AG04449 (cell line): Measurements from ENCODE around the gene RHCG.
"Not testable (repeated sequence)": the region's sequence is repeated elsewhere in the genome, so short reads cannot be mapped to it uniquely, and the experiment has no call there.

Source experiments
- CTCF ChIA-PET: fragments of 350-600 bp; formaldehyde crosslinking; extraction: SDS; loops from one replicate; lab custom pipeline; 2021; ENCODE audit warnings: antibody characterized with exemption; lab: Yijun Ruan, JAX
- POLR2A ChIA-PET: fragments of 400-600, 350-600 bp; formaldehyde crosslinking; extraction: SDS; loops from one replicate; lab custom pipeline; 2020; ENCODE audit warnings: antibody characterized with exemption, inconsistent platforms; lab: Yijun Ruan, JAX
- DNase-seq: peaks from one replicate; pipeline ENCODE4 v3.0.0-alpha.2; 2010; ENCODE audit warnings: low read depth, low spot score
- H3K4me3 ChIP-seq: 2 replicates; pipeline ENCODE4 v1.5.1; 2011; ENCODE audit warnings: low read depth, mild to moderate bottlenecking, control low read depth, low read length
- TF ChIP-seq, protein P1 (sequence below): IDR thresholded peaks from one replicate; pipeline ENCODE4 v1.5.1; 2011; ENCODE audit warnings: mild to moderate bottlenecking, moderate library complexity, low read length, control low read depth, inconsistent platforms; ENCODE audit not compliant: insufficient read depth; ENCODE audit errors: missing control alignments

The RHCG gene

DNA sequence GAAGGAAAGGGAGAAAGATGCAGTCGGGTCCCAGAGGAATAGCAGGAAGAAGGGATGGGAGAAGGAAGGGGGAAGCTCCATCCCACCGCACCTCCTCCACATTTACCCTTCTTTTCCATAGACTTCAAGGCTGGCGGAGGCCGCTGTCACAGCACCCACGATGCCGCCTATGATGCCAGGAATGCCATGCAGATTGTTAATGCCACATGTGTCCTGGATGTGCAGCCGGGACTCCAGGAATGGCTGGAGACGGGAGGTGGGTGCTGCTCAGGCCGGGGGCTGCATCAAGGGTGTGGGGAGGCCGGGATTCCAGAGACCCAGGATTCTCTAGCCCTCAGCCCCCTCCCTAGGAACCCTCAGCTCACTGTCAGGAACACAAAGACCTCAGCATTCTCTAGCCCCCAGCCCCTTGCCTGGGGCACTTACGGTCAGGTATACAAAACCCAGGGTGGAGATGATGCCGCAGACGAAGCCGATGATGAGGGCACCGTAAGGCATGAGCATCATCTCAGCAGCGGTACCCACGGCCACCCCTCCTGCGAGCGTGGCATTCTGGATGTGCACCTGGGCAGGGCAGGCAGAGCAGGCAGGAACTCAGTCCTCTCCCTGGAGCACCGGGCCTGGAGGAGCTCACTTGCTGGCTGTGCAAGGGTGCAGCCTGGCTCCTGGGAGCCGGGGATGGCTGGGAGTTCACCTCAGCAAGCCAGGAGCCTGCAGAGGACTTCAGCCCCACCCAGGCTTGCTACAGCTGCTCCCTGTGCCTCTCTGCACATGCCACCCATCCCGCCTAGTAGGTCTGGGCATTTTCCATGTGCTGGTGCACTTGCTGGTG lies 18.8 kb downstream of the RHCG start:
- no peak for DNase-seq
- CTCF ChIA-PET, result interaction anchor here (1.0 to 5.4 kb wide), 4 partner anchors 23 to 120 kb away, joined by 3 to 57 read pairs (median 4); no protein-coding TSS in a partner anchor

DNA sequence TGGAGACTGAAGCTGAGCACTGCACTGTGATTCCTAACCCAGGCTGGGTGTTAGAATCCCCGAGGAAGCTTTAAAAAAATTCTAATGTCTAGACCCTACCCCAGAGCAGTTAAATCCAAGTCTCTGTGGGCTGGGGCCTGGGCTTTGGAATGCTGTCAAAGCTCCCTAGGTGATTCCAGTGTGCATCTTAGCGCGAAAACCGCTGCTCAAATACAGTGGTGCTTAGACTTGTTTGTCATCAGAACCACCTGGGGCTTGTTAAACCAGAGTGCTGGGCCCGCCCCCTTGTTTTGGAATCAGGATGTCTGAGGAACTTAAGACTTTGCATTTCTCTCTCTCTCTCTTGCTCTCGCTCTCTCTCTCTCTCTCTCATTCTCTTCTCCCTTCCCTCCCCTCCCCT lies 20.7 kb downstream of the RHCG start:
- ChIA-PET CTCF (interaction anchor here (0.7 to 5.4 kb wide), 6 partner anchors 9 to 118 kb away, joined by 3 to 57 read pairs (median 5); no protein-coding TSS in a partner anchor), POLR2A (no interaction called here)
- TF ChIP-seq, protein P1, sequence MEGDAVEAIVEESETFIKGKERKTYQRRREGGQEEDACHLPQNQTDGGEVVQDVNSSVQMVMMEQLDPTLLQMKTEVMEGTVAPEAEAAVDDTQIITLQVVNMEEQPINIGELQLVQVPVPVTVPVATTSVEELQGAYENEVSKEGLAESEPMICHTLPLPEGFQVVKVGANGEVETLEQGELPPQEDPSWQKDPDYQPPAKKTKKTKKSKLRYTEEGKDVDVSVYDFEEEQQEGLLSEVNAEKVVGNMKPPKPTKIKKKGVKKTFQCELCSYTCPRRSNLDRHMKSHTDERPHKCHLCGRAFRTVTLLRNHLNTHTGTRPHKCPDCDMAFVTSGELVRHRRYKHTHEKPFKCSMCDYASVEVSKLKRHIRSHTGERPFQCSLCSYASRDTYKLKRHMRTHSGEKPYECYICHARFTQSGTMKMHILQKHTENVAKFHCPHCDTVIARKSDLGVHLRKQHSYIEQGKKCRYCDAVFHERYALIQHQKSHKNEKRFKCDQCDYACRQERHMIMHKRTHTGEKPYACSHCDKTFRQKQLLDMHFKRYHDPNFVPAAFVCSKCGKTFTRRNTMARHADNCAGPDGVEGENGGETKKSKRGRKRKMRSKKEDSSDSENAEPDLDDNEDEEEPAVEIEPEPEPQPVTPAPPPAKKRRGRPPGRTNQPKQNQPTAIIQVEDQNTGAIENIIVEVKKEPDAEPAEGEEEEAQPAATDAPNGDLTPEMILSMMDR, result no peak
- no peak overlapping the region for H3K4me3 ChIP-seq
- no peak for DNase-seq

More for the DNA sequence above, 18.8 kb downstream of the RHCG start:
- POLR2A ChIA-PET, result no interaction called here
- TF ChIP-seq, protein P1, result no peak
- H3K4me3 ChIP-seq, result no peak overlapping the region

DNA sequence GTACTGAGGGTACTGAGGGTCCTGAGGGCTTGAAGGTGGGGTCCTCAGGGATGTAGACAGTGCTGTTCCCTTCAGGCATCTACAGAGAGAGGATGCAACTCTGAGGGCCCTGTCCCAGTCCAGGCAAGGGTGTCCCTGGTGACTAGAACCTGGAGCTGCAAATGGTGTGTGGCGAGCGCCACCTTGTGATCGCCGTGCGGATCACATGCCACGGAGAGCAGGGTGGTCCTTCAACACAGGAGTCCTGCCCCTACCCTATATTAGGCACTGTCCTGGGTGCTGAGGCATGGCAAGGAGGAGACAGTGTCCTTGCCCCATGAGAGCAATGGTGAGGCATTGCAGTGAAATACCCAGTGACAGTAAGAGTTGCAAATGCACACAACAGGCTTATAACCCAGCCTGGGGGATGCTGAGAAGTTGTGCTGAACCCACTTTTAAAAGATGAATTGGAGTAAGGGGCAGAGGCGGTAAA lies 23.6 kb downstream of the RHCG start:
- ChIA-PET CTCF (interaction anchor here (0.6 to 5.2 kb wide), 22 partner anchors 9 to 266 kb away, joined by 3 to 156 read pairs (median 5); no protein-coding TSS in a partner anchor), POLR2A (interaction anchor here (1.0 kb wide), 1 partner anchor 114 kb away, joined by 3 read pairs; no protein-coding TSS in a partner anchor)
- TF ChIP-seq, protein P1, result peak; percentile 88
- no peak overlapping the region for H3K4me3 ChIP-seq
- no peak for DNase-seq

DNA sequence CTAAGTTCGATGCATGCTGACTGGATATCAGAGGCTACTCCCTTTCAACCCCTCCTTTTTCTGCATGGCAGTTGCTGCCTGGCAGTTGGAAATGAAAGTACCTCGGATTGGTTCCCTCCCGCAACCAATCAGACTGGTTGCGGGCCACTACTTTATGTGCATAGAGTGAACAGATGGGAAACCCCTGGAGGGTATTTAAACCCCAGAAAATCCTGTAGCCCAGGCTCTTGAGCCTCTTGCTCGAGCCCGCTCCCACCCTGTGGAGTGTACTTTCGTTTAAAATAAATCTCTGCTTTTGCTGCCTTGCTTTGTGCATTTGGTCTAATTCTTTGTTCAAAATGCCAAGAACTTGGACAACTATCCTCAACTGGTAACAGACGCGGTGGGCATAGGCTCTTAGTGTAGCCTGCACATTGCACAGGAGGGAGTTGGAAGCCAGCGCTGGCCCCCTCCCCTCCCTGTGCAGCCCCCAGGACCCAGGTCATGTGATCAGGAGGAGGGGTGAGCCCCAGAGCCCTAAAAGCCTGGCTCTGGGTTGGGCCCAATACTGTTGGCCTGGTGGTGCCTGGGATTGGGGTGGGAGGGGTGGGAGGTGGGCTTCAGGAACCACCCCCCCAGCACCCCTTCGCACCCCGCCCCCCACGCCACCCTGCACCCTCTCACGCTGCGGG lies 26.8 kb downstream of the RHCG start:
- no peak for DNase-seq
- CTCF ChIA-PET, result interaction anchor here (4.1 to 5.2 kb wide), 2 partner anchors 13 to 112 kb away, joined by 26 to 156 read pairs; no protein-coding TSS in a partner anchor

DNA sequence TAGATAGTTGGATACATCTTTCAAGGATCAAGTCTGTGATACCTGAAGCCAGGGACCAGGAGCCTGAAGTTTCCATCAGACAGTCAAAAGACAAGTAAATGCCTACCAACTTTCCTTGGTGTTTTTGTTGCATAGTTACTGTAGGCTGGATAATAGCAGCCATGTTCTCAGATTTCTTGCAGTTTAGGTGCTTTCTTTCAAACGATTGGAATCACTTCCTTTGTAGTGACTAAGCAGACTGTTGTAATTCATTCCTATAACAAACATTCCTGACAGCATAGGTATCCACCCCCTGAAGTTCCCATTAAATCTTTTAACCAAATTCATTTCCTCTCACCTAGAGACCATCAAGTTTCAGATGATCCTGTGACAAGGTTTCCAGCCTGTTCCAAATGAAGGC lies 27.6 kb downstream of the RHCG start:
- CTCF ChIA-PET, result interaction anchor here (1.0 kb wide), 1 partner anchor 110 kb away, joined by 3 read pairs; no protein-coding TSS in a partner anchor
- H3K4me3 ChIP-seq, POLR2A ChIA-PET, DNase-seq: not testable (repeated sequence)

More for the DNA sequence above, 26.8 kb downstream of the RHCG start:
- no peak overlapping the region for H3K4me3 ChIP-seq
- POLR2A ChIA-PET, result no interaction called here
- TF ChIP-seq, protein P1, result no peak

DNA sequence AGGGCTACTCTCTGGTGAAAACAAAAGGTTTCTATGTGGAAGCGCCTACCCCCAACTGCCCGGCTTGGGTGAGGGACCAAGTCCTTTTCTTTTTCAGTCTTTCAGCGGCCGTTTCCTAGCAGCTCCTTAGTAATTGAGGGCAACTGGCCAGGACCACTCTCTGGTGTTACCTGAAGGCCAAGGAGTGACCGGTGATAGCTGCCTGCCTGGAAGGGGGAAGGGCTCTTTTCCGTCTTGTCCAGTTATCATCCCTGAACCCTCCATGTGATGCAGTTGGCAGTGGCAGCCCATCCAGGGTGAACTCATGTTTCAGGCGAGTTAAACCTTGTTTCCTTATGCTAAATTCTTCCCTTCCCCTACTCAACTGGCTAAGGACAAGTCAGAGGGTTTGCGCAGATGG lies 33.3 kb downstream of the RHCG start:
- ChIA-PET CTCF (interaction anchor here (1.1 kb wide), 1 partner anchor 19 kb away, joined by 3 read pairs; no protein-coding TSS in a partner anchor), POLR2A (no interaction called here)
- H3K4me3 ChIP-seq, result no peak overlapping the region
- no peak for DNase-seq
- TF ChIP-seq, protein P1, result no peak
